NK-92 treated with Interleukin-12 subunit alpha and Interleukin-12 subunit beta, amount 100 ng/mL, for 24 hours (cell line): Measurements from ENCODE around the gene TEX11.
"Not testable (repeated sequence)": the region's sequence is repeated elsewhere in the genome, so short reads cannot be mapped to it uniquely, and the experiment has no call there.

ENCODE experiments used
- DNase-seq: peaks from one replicate; lab custom pipeline; 2025; lab: John Stamatoyannopoulos, UW

The TEX11 gene

DNA sequence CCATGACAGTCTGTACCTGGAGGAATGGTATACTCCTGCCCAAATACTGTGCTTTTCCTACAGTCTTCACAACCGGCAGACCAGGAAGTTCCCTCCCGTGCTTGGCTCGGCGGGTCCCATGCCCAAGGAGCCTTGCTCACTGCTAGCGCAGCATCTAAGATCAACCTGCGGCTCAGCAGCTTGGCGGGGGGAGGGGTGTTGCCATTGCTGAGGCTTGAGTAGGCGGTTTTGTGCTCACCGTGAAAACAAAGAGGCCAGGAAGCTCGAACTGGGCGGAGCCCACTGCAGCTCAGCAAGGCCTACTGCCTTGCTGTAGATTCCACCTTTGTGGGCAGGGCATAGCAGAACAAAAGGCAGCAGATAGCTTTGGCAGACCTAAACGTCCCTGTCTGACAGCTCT, 152.7 kb downstream of the TEX11 start:
- DNase-seq: no peak

- no peak for DNase-seq
Measured at GRCh38 chrX:70754169-70754848, 154.2 kb downstream of the TEX11 start.

- DNase-seq: not testable (repeated sequence)
Measured at GRCh38 chrX:70733774-70734173, 174.7 kb downstream of the TEX11 start.

GRCh38 chrX:70727961-70728360, 180.6 kb downstream of the TEX11 start:
- DNase-seq: not testable (repeated sequence)

DNA sequence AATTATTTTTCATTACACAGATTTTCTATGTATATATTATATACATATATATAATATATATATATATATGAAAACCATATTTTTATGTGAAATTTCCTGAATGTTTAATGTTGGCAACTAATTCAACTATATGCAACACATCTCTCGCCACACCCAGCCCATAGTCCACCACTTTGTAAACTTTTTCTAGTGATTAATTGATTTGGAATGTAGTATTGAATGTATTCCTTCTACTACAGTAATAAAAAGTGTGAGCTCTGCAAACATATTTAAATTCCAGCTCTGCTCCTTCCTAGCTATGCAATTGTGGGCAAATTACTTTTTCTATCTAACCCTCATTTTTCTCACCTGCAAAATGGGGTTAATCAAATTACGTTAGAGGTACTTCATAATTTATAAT, 187.8 kb downstream of the TEX11 start:
- no peak for DNase-seq

DNA sequence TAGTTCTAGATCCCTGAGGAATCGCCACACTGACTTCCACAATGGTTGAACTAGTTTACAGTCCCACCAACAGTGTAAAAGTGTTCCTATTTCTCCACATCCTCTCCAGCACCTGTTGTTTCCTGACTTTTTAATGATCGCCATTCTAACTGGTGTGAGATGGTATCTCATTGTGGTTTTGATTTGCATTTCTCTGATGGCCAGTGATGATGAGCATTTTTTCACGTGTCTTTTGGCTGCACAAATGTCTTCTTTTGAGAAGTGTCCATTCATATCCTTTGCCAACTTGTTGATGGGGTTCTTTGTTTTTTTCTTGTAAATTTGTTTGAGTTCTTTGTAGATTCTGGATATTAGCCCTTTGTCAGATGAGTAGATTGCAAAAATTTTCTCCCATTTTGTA, 197.2 kb downstream of the TEX11 start:
- DNase-seq: not testable (repeated sequence)

DNA sequence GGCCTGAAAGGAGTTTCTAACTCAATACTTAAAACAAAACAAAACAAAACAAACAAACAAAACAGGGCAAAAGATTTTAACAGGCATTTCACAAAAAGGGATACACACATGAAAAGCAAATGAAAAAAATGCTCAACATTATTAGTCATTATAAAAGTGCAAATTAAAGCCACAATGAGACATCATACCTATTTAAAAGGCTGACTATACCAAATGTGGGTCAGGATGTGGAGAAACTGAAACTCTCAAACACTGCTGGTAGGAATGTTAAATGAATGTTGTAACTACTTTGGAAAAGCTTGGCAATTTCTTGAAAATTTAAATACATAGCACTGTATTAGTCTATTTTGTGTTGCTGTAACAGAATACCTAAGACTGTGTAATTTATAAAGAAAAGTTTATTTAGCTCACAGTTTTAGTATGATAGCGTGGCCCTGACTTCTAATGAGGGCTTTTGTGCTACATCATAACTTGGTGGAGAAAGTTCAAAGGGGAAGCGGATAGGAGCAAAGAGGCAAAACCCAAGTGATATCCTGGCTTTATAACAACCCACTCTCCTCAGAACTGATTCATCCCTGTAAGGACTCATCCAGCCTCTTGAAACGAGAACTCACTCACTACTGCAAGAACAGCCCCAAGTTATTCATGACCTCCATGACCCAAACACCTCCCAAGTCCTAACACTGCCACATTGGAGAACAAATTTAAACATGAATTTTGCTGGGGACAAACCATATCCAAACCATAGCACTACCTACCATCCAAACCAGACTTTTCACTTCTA, 214.0 kb downstream of the TEX11 start:
- no peak for DNase-seq

DNA sequence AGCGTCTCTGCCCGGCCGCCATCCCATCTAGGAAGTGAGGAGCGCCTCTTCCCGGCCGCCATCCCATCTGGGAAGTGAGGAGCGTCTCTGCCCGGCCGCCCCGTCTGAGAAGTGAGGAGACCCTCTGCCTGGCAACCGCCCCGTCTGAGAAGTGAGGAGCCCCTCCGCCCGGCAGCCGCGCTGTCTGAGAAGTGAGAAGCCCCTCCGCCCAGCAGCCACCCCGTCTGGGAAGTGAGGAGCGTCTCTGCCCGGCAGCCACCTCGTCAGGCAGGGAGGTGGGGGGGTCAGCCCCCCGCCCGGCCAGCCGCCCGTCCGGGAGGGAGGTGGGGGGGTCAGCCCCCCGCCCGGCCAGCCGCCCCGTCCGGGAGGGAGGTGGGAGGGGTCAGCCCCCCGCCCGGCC, 229.1 kb downstream of the TEX11 start:
- DNase-seq: not testable (repeated sequence)

DNA sequence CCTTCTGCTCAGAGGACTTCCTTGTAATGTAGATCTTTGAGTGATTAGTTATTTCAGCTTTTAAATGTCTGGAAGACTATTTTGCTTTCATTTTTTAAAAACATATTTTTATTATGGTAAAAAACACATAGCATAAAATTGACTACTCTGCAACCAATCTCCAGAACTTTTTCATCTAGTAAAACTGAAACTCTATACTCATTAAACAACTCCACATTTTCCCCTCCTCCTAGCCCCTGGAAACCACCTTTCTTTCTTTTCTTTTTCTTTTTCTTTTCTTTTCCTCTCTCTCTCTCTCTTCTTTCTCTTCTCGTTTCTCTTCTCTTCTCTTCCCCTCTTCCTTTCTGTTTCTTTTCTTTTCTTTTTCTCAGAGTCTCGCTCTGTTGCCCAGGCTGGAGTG, 233.2 kb downstream of the TEX11 start:
- no peak for DNase-seq

DNA sequence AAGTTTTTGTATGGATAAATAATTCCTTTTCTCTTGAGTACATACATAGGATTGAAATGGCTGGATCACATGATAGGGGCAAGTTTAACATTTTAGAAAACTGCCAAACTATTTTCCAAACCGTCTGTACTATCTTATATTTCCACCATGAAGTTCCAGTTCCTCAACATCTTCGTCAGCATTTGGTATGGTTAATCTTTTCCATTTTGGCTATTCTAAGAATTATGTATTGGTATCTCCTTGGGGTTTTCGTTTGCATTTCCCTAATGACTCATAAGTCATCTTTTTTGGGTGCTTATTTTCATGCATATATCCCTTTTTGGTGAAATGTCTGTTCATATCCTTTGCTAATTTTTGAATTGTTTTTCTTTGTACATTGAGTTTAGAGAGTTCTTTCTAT, 236.2 kb downstream of the TEX11 start:
- no peak for DNase-seq

DNA sequence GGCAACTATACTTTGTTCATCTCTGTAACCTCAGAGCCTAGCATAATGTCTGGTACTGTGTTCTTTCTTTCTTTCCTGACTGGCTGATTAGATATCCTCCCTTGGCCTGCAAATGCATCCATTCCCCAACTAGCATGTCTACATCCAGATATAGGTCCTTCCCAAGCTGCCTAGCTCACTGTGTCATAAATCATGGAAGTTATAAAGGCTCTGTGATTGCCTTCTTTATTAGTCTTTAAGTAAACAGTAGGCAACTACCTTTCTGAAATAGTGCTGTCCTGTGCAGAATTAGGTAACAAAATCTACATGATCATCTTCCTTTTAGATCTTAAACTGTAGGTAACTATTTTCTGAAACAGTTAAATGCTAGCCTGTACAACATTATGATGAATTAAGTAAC, 239.4 kb downstream of the TEX11 start:
- no peak for DNase-seq

GRCh38 chrX:70664726-70665125, 243.8 kb downstream of the TEX11 start:
- no peak for DNase-seq

GRCh38 chrX:70661124-70661523, 247.4 kb downstream of the TEX11 start:
- DNase-seq: not testable (repeated sequence)

DNA sequence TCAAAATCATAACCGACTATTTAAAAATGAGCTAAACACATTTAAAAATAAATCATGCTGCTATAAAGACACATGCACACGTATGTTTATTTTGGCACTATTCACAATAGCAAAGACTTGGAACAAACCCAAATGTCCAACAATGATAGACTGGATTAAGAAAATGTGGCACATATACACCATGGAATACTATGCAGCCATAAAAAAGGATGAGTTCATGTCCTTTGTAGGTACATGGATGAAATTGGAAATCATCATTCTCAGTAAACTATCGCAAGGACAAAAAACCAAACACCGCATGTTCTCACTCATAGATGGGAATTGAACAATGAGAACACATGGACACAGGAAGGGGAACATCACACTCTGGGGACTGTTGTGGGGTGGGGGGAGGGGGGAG, 251.0 kb downstream of the TEX11 start:
- DNase-seq: not testable (repeated sequence)

DNA sequence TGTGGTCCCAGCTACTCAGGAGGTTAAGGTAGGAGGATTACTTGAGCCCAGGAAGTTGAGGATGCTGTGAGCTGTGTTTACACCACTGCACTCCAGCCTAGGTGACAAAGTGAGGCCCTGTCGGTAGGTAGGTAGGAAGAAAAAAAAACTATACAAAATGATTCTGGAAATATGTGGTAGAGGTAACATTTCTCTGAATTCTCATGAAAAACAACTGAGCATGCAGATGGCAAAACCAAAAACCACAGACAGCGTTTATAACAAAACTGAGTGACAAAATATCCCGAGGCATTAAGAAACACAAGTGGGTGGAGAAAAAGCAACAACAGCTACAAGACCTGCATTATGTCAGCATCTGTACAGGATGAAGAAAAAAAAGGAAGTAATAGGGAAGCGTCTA, 252.2 kb downstream of the TEX11 start:
- no peak for DNase-seq

GRCh38 chrX:70647910-70648309, 260.6 kb downstream of the TEX11 start:
- DNase-seq: not testable (repeated sequence)

DNA sequence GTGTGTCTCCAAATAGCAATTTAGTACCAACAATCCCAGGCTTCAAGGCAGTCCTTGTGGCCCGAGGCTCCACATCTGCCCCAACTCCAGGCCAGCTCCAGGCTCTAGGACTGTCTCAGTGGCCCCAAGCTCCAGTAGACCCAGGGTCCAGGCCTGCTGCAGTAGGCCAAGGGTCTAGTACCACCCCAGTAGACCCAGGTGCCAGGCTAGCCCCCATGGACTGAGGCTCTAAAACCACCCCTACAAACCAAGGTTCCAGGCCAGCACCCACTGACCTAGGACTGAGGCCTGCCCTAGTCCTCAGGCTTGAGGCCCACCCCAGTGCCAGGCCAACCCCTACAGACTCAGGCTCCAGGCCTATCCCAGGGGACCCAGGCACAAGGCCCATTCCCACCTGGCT, 272.3 kb downstream of the TEX11 start:
- no peak for DNase-seq

DNA sequence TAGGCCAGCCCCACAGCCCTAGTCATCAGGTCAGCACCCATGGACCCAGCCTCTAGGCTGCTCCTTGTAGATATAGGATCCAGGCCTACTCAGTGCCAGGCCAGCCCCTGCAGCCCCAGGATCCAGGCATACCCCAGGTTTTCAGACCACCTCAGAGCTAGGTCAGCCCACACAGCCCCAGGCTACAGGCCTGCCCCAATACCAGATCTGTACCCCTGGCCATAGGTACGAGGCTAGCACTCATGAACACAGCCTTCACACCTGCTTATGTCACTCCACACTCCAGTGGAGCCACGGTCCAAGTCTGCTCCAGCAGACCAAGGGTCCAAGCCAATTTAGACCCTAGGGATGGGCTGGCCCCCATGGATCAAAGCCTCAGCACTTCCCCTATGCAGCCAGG, 272.8 kb downstream of the TEX11 start:
- no peak for DNase-seq

DNA sequence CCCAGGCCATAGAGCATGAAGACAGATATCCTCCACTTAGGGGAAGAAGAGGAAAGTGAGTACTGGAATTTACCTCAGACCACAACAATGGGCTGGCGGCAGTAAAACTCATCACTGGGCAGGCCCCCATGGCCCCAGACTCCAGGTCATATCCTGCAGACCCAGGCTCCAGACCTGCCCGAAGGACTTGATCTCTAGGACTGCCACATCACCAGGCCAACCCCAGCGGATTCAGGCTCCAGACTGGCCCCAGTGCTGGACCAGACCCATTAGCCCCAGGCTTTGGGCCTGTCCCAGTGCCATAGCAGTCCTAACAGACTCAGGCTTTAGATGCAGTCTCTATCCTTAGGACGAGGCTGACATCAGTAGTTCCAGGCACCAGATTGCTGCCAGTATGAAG, 273.3 kb downstream of the TEX11 start:
- DNase-seq: no peak

DNA sequence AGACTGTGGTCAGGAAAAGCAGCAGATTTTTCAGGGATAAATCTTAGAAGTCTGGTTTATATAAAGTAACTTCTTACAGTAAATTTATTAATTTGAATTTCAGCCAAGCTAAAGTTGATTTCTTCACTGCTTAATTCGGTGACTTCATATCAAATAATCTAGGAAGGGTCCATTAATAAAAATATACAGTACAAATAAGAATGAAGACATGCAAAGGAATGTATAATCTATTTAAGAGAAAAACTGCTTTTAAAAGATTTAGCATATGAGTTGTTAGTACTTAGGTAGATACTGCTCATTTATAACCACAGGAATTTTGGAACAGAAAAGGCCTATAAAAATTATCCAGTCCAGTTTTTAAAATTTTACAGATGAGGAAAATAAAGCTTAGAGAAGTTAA, 286.8 kb downstream of the TEX11 start:
- no peak for DNase-seq

- no peak for DNase-seq
Measured at GRCh38 chrX:70618467-70618866, 290.0 kb downstream of the TEX11 start.

- DNase-seq: no peak
Measured at GRCh38 chrX:70613295-70613694, 295.2 kb downstream of the TEX11 start.

GRCh38 chrX:70605352-70605751, 303.2 kb downstream of the TEX11 start:
- no peak for DNase-seq

- DNase-seq: peak; percentile 3
Measured at GRCh38 chrX:70592091-70592490, 316.4 kb downstream of the TEX11 start.
